K562 (cell line): ENCODE measurements around the gene ARHGEF40. TPM values are rescaled to one million over a fixed set of nuclear protein-coding genes. Genes with fewer than 3 reads are reported as not detected.

Source experiments
- ATAC-seq: fragments of 200-7000 bp; cut with Tn5 transposase; 3 replicates; pipeline ENCODE4 v1.9.1; 2020; ENCODE audit warnings: moderate library complexity
- BruUV-seq: library from RNA; stranded (reverse); fragments of 400-500 nt; replicated peaks from 2 replicates; lab custom pipeline; 2021; lab: Mats Ljungman, UMichigan
- CTCF ChIA-PET: fragments of 300-600 bp; formaldehyde crosslinking; extraction: SDS; loops from one replicate; lab custom pipeline; 2021; ENCODE audit warnings: low intra/inter-chr PET ratio; lab: Yijun Ruan, JAX
- POLR2A ChIA-PET: fragments of 300-600, 350-650 bp; sonication (Branson Sonifier 250); formaldehyde crosslinking; extraction: SDS; loops from one replicate; lab custom pipeline; 2021; ENCODE audit warnings: antibody characterized with exemption, inconsistent platforms; lab: Yijun Ruan, JAX
- DNase-seq, 4 experiments: peaks; one replicate each; pipeline versions ENCODE4 v3.0.0 to v3.0.0-alpha.2; 2011 to 2018; ENCODE audit warnings: low spot score in 3 of 4, mixed read lengths in 3 of 4; ENCODE audit errors: extremely low read depth in 1 of 4
- FAIRE-seq: peaks from 2 replicates; lab custom pipeline; 2011; peaks lifted over from hg19 to GRCh38; lab: Jason Lieb, UNC
- H2AFZ ChIP-seq: 2 replicates; pipeline ENCODE4 v1.6.0; 2011; ENCODE audit warnings: low read depth, low read length, control low read depth, inconsistent platforms
- H3K27ac ChIP-seq: fragments of 200-600 bp; 3 replicates; pipeline ENCODE4 v1.8.0; 2011; ENCODE audit warnings: low read depth, mild to moderate bottlenecking, control low read depth, inconsistent platforms, low read length, moderate library complexity, mixed read lengths; ENCODE audit errors: extremely low read depth
- H3K27me3 ChIP-seq, 2 experiments: fragments of 300-600 bp in 1 of 2; 2 replicates in 1 of 2; 3 replicates in 1 of 2; pipeline versions ENCODE4 v1.6.0 to v1.8.0; 2011; ENCODE audit warnings: inconsistent platforms in 2 of 2, low read length in 2 of 2, mild to moderate bottlenecking in 1 of 2, mixed read lengths in 1 of 2, moderate library complexity in 1 of 2; ENCODE audit not compliant: control insufficient read depth in 2 of 2, insufficient read depth in 2 of 2
- H3K36me3 ChIP-seq: fragments of 300-600 bp; 3 replicates; pipeline ENCODE4 v1.8.0; 2011; ENCODE audit warnings: mild to moderate bottlenecking, low read length, inconsistent platforms; ENCODE audit not compliant: control insufficient read depth, insufficient read depth
- H3K4me1 ChIP-seq, 2 experiments: fragments of 200-600 bp in 1 of 2; replicated peaks in 1 of 2; 2 replicates in 1 of 2; 3 replicates in 1 of 2; pipeline versions ENCODE4 v1.5.1 to v1.8.0; 2011; ENCODE audit warnings: inconsistent platforms in 2 of 2, low read length in 2 of 2, mild to moderate bottlenecking in 1 of 2, mixed read lengths in 1 of 2, moderate library complexity in 1 of 2; ENCODE audit not compliant: control insufficient read depth in 2 of 2, insufficient read depth in 2 of 2
- H3K4me2 ChIP-seq: 2 replicates; pipeline ENCODE4 v1.6.1; 2011; ENCODE audit warnings: low read length, control low read depth, inconsistent platforms, mixed read lengths; ENCODE audit not compliant: insufficient read depth
- H3K4me3 ChIP-seq: fragments of 200-600 bp; sonication (generic), shearing (Covaris generic); 2 replicates; pipeline ENCODE4 v1.5.1; 2016; ENCODE audit warnings: control low read depth, inconsistent platforms
- H3K79me2 ChIP-seq: fragments of 200-600 bp; 3 replicates; pipeline ENCODE4 v1.8.0; 2011; ENCODE audit warnings: low read length, inconsistent platforms; ENCODE audit not compliant: control insufficient read depth, insufficient read depth
- H3K9ac ChIP-seq, 2 experiments: 2 replicates each; pipeline versions ENCODE4 v1.6.0 to v1.6.1; 2011; ENCODE audit warnings: low read depth in 2 of 2, low read length in 2 of 2, control low read depth in 1 of 2, inconsistent platforms in 1 of 2, mild to moderate bottlenecking in 1 of 2, mixed read lengths in 1 of 2; ENCODE audit not compliant: insufficient read depth in 1 of 2
- H3K9me1 ChIP-seq: one replicate; pipeline ENCODE4 v1.6.0; 2011; ENCODE audit warnings: inconsistent platforms, mild to moderate bottlenecking, low read length, moderate library complexity; ENCODE audit not compliant: control insufficient read depth, insufficient read depth
- H3K9me3 ChIP-seq: replicated peaks from 2 replicates; pipeline ENCODE4 v1.5.1; 2011; ENCODE audit warnings: low read depth, low read length, inconsistent platforms; ENCODE audit not compliant: control insufficient read depth, insufficient read depth
- H4K20me1 ChIP-seq: replicated peaks from 2 replicates; pipeline ENCODE4 v1.6.1; 2011; ENCODE audit warnings: low read length, inconsistent platforms, mixed read lengths; ENCODE audit not compliant: control insufficient read depth, insufficient read depth
- CBFA2T3 ChIP-seq: fragments of 450-650 bp; IDR thresholded peaks from 2 replicates; pipeline ENCODE4 v1.6.1; 2017
- EP300 ChIP-seq: IDR thresholded peaks from 2 replicates; pipeline ENCODE4 v1.6.1; 2012; ENCODE audit warnings: low read length, improper control_type of control experiment
- EP400 ChIP-seq: fragments of 450-650 bp; IDR thresholded peaks from 2 replicates; pipeline ENCODE4 v1.6.1; 2017; ENCODE audit warnings: antibody characterized with exemption, mild to moderate bottlenecking, moderate library complexity
- FOXA1 ChIP-seq: fragments of 450-650 bp; IDR thresholded peaks from 2 replicates; pipeline ENCODE4 v1.6.1; 2016; ENCODE audit warnings: mild to moderate bottlenecking, borderline replicate concordance
- MNT ChIP-seq, 2 experiments: fragments of 450-650 bp; conservative IDR thresholded peaks; 2 replicates each; pipeline ENCODE4 v1.6.1; 2017; ENCODE audit warnings: mild to moderate bottlenecking in 2 of 2, moderate library complexity in 2 of 2
- POU5F1 ChIP-seq: fragments of 150-350 bp; IDR thresholded peaks from 2 replicates; pipeline ENCODE4 v1.6.1; 2014; ENCODE audit warnings: borderline replicate concordance, low read length, low read depth, mild to moderate bottlenecking; ENCODE audit not compliant: partially characterized antibody
- XRCC3 ChIP-seq: fragments of 450-650 bp; IDR thresholded peaks from 2 replicates; pipeline ENCODE4 v1.6.1; 2017; ENCODE audit warnings: mild to moderate bottlenecking, moderate library complexity
- ZNF197 ChIP-seq: fragments of 200-800 bp; sonication (Bioruptor generic); IDR thresholded peaks from 2 replicates; pipeline ENCODE4 v1.6.1; 2016; ENCODE audit warnings: low read depth, missing genetic modification characterization, missing compliant biosample characterization
- WGBS: fragments of 100-300 bp; shearing (Covaris generic); methylation state at CpG from one replicate; pipeline ENCODE4 v1.1.6; 2016; ENCODE audit warnings: low coverage, mixed read lengths; ENCODE audit not compliant: insufficient coverage; ENCODE audit errors: missing lambda C conversion rate; 5-methylcytosine and 5-hydroxymethylcytosine counted together
- in situ Hi-C: fragments of 300-500 bp; cut with MboI; formaldehyde crosslinking; loops from 4 replicates; pipeline ENCODE4 v1.15.0; 2018; ENCODE audit warnings: inconsistent platforms, mixed read lengths
- intact Hi-C: fragments of 100-400 bp; cut with micrococcal nuclease; formaldehyde crosslinking; loops from 2 replicates; pipeline ENCODE4 v1.14.2; 2022
- polyA plus RNA-seq, 8 experiments: library from polyadenylated mRNA; depleted of rRNA in 4 of 8; stranded (reverse) in 5 of 8; unstranded in 3 of 8; fragments of >200 nt; fragmentation: Nextera tagmentation in 2 of 8; fragmentation: Illumina TruSeq in 1 of 8; extraction: Ambion mirVana in 2 of 8; extraction: Trizol in 1 of 8; gene quantifications; 2 replicates each; pipeline versions ENCODE4 v1.2.1 to v1.2.3, GENCODE V29; 2011 to 2014; ENCODE audit warnings: inconsistent platforms in 1 of 8, missing spikeins in 1 of 8
- total RNA-seq, 7 experiments: library from RNA; depleted of rRNA in 6 of 7; stranded (reverse); fragments of >200 nt in 6 of 7; fragmentation: Illumina TruSeq in 2 of 7; extraction: Trizol in 2 of 7; gene quantifications; 2 replicates each; pipeline versions ENCODE4 v1.2.1 to v1.2.3, GENCODE V29; 2011 to 2021; ENCODE audit warnings: low replicate concordance in 1 of 7

ARHGEF40 gene
- total and polyA plus RNA-seq, 9 of the 15 experiments (the other 6 are each of a cell fraction or from before 2014, with no cell fraction given) = 0.42 to 6.3 (median 3.8) TPM

GRCh38 chr14:21084998-21085853 is 15.1 kb downstream of the ARHGEF40 start:
- intact Hi-C loops (no loop called here), in situ Hi-C loops (no loop called here)
- TF ChIP-seq EP300 (no peak), MNT (conservative IDR thresholded peaks at IDR 0.05) (no peak), XRCC3 (no peak), EP400 (no peak), ZNF197 (CRISPR knock-in tag) (no peak), CBFA2T3 (no peak), POU5F1 (no peak), FOXA1 (no peak)
- ChIA-PET POLR2A (no interaction called here), CTCF (no interaction called here)
- Histone ChIP-seq H3K36me3 (no peaks in the 10 kb centered on the region), H4K20me1 (no peaks in the 10 kb centered on the region), H3K9me3 (no peaks in the 10 kb centered on the region), H3K27me3 (no peaks in the 10 kb centered on the region), H3K9me1 (no peaks in the 10 kb centered on the region), H3K4me3 (no peak overlapping the region), H3K9ac (no peak overlapping the region), H3K79me2 (no peaks in the 10 kb centered on the region), H3K4me2 (no peak overlapping the region), H3K4me1 (peaks cover 0 to 6% of the 10 kb centered on the region in 2 experiments; a peak in 2 of 5 replicates), H3K27ac (no peak overlapping the region), H2AFZ (no peak overlapping the region)
- FAIRE-seq = no peak
- 55% methylated on average over 14 of the region's 17 CpGs for WGBS
- no peak for DNase-seq
- BruUV-seq = no TSS peak
- ATAC-seq = no peak
